Putamen (tissue), 1 donor: ENCODE results near the gene CCDC34.
"Not testable (repeated sequence)": the region's sequence is repeated elsewhere in the genome, so short reads cannot be mapped to it uniquely, and the experiment has no call there.

Experiments
- DNase-seq: peaks from one replicate; pipeline ENCODE4 v3.0.0-alpha.2; 2016; ENCODE audit warnings: low spot score

CCDC34 gene

GRCh38 chr11:27361649-27362431 lies 1.2 kb downstream of the CCDC34 start:
- DNase-seq, result no peak

- DNase-seq, result no peak
Observed at GRCh38 chr11:27358296-27358695, 4.7 kb downstream of the CCDC34 start.

- no peak for DNase-seq
Observed at GRCh38 chr11:27357250-27357649, 5.8 kb downstream of the CCDC34 start.

GRCh38 chr11:27356624-27357222 lies 6.3 kb downstream of the CCDC34 start:
- DNase-seq, result no peak

GRCh38 chr11:27355575-27356104 lies 7.4 kb downstream of the CCDC34 start:
- DNase-seq, result no peak

GRCh38 chr11:27354359-27354965 lies 8.6 kb downstream of the CCDC34 start:
- no peak for DNase-seq

GRCh38 chr11:27353593-27354358 lies 9.2 kb downstream of the CCDC34 start:
- DNase-seq, result no peak

- DNase-seq, result no peak
Observed at GRCh38 chr11:27352781-27353180, 10.2 kb downstream of the CCDC34 start.

GRCh38 chr11:27350511-27350910 lies 12.5 kb downstream of the CCDC34 start:
- no peak for DNase-seq

- no peak for DNase-seq
Observed at GRCh38 chr11:27349919-27350318, 13.1 kb downstream of the CCDC34 start.

GRCh38 chr11:27348340-27348873 lies 14.6 kb downstream of the CCDC34 start:
- no peak for DNase-seq

GRCh38 chr11:27347359-27348339 lies 15.4 kb downstream of the CCDC34 start:
- no peak for DNase-seq

GRCh38 chr11:27339941-27340340 lies 23.1 kb downstream of the CCDC34 start:
- no peak for DNase-seq

GRCh38 chr11:27334764-27335163 lies 28.3 kb downstream of the CCDC34 start:
- not testable (repeated sequence) for DNase-seq

- DNase-seq, result no peak
Observed at GRCh38 chr11:27331981-27332380, 31.0 kb downstream of the CCDC34 start.

- no peak for DNase-seq
Observed at GRCh38 chr11:27330633-27331270, 32.3 kb downstream of the CCDC34 start.

GRCh38 chr11:27329867-27330632 lies 33.0 kb downstream of the CCDC34 start:
- DNase-seq, result no peak

GRCh38 chr11:27328614-27329013 lies 34.4 kb downstream of the CCDC34 start:
- no peak for DNase-seq

GRCh38 chr11:27327064-27327463 lies 36.0 kb downstream of the CCDC34 start:
- not testable (repeated sequence) for DNase-seq
